IPS-11a (cell line): Measurements from ENCODE around the gene DUSP7.

Source experiments
- H3K4me3 ChIP-seq: one replicate; pipeline ENCODE4 v1.5.1; 2013; ENCODE audit warnings: low read depth, low read length, control low read depth

DUSP7 gene

DNA sequence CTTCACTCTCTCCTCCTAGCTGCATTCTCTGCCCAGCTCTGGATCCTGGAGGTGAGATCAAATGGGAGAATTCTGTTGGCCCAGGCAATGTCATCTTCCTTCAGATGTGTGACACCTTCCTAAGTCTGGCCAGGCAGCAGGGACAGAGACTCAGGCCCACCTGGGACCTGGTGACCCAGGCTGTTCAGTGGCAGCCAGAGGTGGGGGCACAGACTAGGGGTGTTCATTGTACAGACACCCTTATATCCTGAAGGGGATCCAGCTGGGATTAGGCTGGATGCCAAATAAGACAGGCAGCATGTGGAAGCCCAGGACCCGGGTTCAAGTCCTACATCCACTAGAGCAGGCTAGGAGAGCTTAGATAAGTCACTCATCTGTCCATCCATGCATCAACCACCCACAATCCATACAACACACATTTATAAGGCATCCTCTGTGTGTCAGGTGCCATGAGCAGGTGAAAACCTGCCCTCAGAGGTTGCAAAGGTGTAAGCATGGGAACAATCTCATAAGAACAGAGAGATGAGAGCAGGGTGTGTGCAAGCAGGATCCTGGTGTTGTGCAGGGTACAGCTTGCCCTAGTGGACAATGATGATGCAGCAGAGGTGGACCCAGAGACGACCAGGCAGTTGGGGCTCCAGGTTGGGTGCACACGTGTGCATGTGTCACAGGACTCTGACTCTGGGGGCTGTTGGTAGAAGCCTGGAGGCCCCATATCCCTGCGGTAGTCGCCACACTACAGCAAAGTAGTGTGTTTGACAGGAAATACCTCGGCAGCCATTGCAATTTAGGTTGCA lies 42.4 kb downstream of the DUSP7 start:
- no peak overlapping the region for H3K4me3 ChIP-seq

DNA sequence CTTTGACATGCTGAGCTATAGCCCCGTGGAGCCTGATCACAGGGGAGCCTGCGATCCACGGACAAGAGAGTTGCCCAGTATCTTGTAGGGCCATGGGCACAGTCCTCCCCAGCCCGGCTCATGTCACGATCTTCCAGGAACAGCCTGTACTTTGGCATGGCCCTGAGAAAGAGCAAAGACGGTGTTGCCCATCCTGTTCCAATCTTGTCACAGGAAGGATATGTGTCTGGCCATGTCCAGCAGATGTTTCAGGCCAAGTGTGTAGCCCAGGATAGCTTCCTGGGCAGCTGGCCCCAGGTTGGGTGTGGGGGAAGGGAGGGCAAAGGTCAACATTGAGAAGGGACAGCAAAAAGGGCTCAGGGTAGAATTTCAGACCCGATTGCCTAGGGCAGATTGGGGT lies 43.7 kb downstream of the DUSP7 start:
- H3K4me3 ChIP-seq = no peak overlapping the region

DNA sequence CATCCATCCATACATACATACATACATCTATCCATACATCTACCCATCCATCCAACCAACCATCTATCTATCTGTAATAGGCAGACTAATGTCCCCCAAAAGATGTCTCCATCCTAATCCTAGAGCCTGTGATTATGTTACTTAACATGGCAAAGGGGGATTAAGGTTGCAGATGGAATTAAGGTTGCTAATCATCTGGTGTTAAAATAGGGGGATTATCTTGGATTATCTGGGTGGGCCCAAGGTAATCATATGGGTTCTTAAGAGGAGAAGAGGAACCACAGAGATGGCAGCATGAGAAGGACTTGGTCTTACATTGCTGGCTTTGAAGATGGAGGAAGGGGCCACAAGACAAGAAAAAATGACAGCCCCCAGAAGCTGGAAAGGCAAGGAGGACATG lies 45.9 kb downstream of the DUSP7 start:
- no peak overlapping the region for H3K4me3 ChIP-seq

DNA sequence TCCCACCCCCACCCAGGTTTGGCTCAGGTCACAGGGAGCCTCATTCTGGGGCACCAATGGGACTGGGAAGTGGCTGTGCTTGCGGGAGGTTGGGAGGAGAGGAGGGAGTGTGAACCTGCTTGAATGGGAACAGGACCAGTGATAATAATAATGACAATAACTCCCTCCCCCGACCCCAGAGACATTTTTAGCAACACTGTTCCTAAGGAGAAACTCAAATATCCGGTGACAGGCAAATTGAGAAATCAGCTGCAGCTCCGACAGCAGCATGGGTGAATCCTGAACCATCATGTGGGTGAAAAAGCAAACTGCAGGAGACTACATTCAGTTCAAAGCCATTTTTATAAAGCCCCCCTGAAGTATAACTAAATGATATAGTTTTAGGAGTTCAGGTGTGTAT lies 49.1 kb downstream of the DUSP7 start:
- no peak overlapping the region for H3K4me3 ChIP-seq

DNA sequence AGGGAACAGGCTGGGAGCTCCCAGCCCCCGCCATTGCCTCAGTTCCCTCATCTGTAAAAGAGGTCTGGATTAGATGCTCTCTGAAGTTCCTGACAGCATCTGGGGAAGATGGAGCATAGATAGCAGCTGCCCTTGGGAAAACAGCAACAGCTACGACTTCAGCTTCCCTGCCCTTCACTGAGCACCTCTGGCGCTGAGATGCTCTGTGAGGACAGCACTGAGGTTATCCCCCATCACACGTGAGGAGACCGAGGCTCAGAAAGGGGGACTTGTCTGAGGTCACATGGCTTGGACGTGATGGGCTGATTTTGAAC lies 49.6 kb downstream of the DUSP7 start:
- no peak overlapping the region for H3K4me3 ChIP-seq

DNA sequence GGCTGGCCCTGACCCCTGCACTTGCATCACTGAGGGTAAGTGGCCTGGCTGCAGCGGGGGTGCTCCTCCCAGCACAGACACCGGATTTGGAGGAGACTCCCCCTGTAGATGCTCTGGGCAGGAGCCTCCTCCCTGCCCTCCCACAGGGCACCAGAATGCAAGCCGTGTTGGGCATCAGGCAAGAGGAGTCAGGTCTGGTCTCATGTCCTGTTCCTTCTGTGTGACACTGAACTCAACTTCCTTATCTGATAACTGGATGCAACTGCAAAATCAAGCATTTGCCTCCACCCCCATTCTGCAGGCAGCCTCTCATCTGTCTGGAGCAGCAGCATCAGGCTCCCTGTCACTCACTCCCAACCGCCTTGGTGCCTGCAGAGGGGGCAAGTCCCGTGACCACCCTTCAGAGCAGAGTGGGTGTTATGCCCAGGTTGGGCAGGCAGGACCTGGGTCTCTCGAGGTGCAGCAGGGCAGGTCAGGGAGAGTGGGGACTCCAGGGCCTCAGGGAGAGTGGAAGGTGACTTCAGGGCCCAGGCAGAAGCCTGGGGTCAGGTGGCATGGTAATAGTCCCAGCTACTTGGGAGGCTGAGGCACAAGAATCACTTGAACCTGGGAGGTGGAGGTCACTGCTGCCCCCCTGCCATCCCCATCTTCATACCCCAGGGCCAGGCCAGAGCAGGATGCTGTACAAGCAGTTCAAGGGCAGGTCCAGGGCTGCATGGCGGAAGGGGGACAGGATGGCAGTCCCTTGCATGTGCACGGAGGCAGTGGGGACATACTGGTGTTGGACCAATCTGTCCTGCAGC lies 50.2 kb downstream of the DUSP7 start:
- H3K4me3 ChIP-seq = no peak overlapping the region

DNA sequence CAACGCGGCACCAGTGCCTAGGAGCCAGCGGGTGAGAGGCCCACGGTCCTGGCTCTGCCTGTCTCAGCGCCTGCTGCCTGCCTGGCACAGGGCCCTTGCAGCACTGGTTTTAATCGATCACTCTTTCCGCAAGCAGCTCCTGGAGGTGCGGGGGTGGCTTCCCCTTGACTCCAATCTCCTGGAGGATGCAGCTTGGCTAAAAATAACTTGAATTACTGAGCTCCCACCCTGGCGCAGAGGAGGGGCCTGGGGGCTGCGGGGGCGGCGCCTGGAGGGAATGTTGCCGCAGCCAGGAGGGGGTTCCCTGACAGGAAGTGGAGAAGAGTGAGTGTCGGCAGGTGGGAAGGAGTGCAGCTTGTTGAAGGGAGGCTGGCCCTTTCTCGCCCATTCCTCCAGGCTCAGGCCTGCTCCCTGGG lies 50.8 kb downstream of the DUSP7 start:
- H3K4me3 ChIP-seq = no peak overlapping the region

DNA sequence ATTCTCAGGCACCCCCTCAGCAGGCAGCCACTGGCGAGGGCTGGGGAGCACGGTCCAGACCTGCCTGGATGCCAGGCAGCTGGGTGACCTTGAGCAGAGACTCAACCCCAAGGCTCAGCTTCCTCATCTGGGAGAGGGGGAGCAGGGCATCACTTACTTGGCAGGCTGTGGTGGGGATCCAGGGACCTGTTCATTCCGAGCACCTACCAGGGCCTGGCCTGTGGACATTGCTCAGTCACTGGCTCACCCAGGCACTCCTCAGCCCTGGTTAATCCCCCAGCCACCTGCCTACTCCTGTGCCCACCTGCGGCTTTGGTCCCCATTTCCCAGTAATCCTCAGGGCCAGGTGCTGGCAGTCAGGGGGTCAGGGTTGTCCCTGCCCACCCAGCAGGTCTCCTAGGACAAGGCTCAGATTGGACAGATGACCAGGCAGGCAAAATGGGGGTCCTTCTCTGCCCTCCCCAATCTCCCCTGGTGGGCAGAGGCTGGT lies 51.4 kb downstream of the DUSP7 start:
- H3K4me3 ChIP-seq = no peak overlapping the region

DNA sequence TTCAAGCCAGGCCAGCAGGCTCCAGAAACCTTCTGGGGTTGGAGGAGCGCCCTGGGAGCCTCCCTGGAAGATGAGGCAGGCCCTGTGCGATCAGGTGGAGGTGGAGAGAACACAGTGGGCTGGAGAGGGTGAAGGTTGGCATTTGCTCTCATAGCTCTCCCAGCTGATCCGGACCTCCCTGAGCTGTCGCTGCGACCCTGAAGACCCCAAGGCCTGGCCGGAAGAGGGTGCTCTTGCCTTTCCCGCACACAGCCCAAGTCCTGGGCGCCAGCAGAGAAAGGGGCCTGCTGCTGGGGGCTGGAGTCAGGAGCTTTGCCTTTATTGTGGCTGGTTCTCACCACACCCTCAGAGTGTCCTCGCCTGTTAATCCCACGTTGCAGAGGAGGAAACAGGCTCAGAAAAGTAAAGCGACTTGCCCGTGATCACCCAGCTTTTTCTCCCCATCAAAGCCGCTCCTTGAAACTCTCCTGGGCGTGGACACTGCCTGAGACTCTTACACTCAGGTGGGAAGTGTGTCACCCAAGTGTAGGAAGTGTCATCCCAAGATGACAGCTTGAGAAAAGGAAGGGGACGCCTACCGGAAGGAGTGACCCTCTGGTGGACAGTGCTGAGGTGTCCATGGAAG lies 52.1 kb downstream of the DUSP7 start:
- no peak overlapping the region for H3K4me3 ChIP-seq

DNA sequence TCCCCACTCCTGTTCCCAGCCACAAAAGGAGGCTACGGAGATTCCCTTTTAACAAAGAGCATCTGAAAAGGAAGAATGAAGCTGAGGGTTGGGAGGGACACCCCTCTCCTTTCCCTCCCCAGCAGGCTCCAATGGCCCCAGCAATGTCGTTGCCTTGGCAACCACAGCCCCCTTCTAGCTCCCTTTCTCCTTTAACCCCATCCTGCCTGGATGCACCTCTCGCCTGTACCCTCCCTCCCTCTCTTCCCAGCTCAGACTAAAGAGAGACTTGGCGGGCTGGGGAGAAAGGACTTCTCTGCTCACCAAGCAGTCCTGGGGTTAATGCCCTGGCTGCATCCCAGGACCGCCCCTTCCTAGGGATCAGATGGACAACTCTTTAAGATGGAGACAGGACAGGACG lies 53.6 kb downstream of the DUSP7 start:
- H3K4me3 ChIP-seq = no peak overlapping the region

DNA sequence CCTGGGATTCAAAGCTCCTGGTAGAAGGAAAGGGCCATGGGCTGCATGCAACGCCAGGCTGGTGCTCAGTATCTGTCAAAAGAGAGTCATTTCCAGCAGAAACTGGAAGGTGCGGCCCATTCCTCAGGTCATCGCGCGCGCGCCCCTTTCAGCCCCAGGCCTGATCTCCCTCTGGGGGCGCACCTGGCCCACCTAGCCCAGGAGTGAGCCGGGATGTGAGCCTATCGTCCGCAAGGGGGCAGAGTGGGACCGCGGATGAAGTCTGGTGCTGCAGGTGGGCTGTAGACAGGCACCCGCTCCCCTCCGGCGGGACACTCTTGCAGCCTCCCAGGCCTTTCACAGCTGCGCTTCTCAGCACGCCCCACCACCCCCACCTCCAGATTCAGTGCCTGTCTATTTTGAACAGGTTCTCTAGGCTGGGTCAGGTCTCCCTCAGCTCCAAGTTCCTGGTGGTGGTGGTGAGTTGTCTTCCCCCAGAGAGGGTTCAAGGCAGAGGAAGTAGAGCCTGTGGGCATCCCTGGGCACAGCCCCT lies 54.9 kb downstream of the DUSP7 start:
- no peak overlapping the region for H3K4me3 ChIP-seq

DNA sequence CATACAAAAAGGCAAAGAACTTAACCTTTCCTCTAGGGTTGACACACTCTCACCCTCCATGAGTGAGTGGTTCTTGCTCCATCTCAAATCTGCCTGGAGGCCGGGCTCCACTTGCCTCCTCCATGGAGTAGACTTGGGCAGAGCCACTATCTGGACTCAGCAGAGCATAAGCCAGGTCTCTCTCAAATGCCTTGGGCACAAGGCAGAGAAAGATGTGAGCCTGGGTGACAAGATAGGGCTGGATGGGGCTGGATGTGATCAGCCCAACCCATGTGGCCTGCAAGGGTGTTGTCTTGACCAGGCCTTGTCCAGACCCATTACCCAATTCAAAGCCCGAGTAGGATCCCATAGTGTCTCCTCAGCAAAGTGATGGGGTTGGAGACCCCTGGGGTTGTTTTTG lies 56.5 kb downstream of the DUSP7 start:
- no peak overlapping the region for H3K4me3 ChIP-seq
